K562 (cell line): Measurements from ENCODE around the gene GLIS1. TPM values are rescaled to one million over a fixed set of nuclear protein-coding genes. Genes with fewer than 3 reads are reported as not detected.
A peak's percentile ranks its signal among the peaks of the same experiment; 100 is the strongest.

Experiments
- ATAC-seq: fragments of 200-7000 bp; cut with Tn5 transposase; 3 replicates; pipeline ENCODE4 v1.9.1; 2020; ENCODE audit warnings: moderate library complexity
- BruUV-seq: library from RNA; stranded (reverse); fragments of 400-500 nt; replicated peaks from 2 replicates; lab custom pipeline; 2021; lab: Mats Ljungman, UMichigan
- CTCF ChIA-PET: fragments of 300-600 bp; formaldehyde crosslinking; extraction: SDS; loops from one replicate; lab custom pipeline; 2021; ENCODE audit warnings: low intra/inter-chr PET ratio; lab: Yijun Ruan, JAX
- POLR2A ChIA-PET: fragments of 300-600, 350-650 bp; sonication (Branson Sonifier 250); formaldehyde crosslinking; extraction: SDS; loops from one replicate; lab custom pipeline; 2021; ENCODE audit warnings: antibody characterized with exemption, inconsistent platforms; lab: Yijun Ruan, JAX
- DNase-seq, 4 experiments: peaks; one replicate each; pipeline versions ENCODE4 v3.0.0 to v3.0.0-alpha.2; 2011 to 2018; ENCODE audit warnings: low spot score in 3 of 4, mixed read lengths in 3 of 4; ENCODE audit errors: extremely low read depth in 1 of 4
- FAIRE-seq: peaks from 2 replicates; lab custom pipeline; 2011; peaks lifted over from hg19 to GRCh38; lab: Jason Lieb, UNC
- H2AFZ ChIP-seq: 2 replicates; pipeline ENCODE4 v1.6.0; 2011; ENCODE audit warnings: low read depth, low read length, control low read depth, inconsistent platforms
- H3K27ac ChIP-seq: fragments of 200-600 bp; 3 replicates; pipeline ENCODE4 v1.8.0; 2011; ENCODE audit warnings: low read depth, mild to moderate bottlenecking, control low read depth, inconsistent platforms, low read length, moderate library complexity, mixed read lengths; ENCODE audit errors: extremely low read depth
- H3K27me3 ChIP-seq, 2 experiments: fragments of 300-600 bp in 1 of 2; 2 replicates in 1 of 2; 3 replicates in 1 of 2; pipeline versions ENCODE4 v1.6.0 to v1.8.0; 2011; ENCODE audit warnings: inconsistent platforms in 2 of 2, low read length in 2 of 2, mild to moderate bottlenecking in 1 of 2, mixed read lengths in 1 of 2, moderate library complexity in 1 of 2; ENCODE audit not compliant: control insufficient read depth in 2 of 2, insufficient read depth in 2 of 2
- H3K36me3 ChIP-seq: fragments of 300-600 bp; 3 replicates; pipeline ENCODE4 v1.8.0; 2011; ENCODE audit warnings: mild to moderate bottlenecking, low read length, inconsistent platforms; ENCODE audit not compliant: control insufficient read depth, insufficient read depth
- H3K4me1 ChIP-seq, 2 experiments: fragments of 200-600 bp in 1 of 2; replicated peaks in 1 of 2; 2 replicates in 1 of 2; 3 replicates in 1 of 2; pipeline versions ENCODE4 v1.5.1 to v1.8.0; 2011; ENCODE audit warnings: inconsistent platforms in 2 of 2, low read length in 2 of 2, mild to moderate bottlenecking in 1 of 2, mixed read lengths in 1 of 2, moderate library complexity in 1 of 2; ENCODE audit not compliant: control insufficient read depth in 2 of 2, insufficient read depth in 2 of 2
- H3K4me2 ChIP-seq: 2 replicates; pipeline ENCODE4 v1.6.1; 2011; ENCODE audit warnings: low read length, control low read depth, inconsistent platforms, mixed read lengths; ENCODE audit not compliant: insufficient read depth
- H3K4me3 ChIP-seq: fragments of 200-600 bp; sonication (generic), shearing (Covaris generic); 2 replicates; pipeline ENCODE4 v1.5.1; 2016; ENCODE audit warnings: control low read depth, inconsistent platforms
- H3K79me2 ChIP-seq: fragments of 200-600 bp; 3 replicates; pipeline ENCODE4 v1.8.0; 2011; ENCODE audit warnings: low read length, inconsistent platforms; ENCODE audit not compliant: control insufficient read depth, insufficient read depth
- H3K9ac ChIP-seq, 2 experiments: 2 replicates each; pipeline versions ENCODE4 v1.6.0 to v1.6.1; 2011; ENCODE audit warnings: low read depth in 2 of 2, low read length in 2 of 2, control low read depth in 1 of 2, inconsistent platforms in 1 of 2, mild to moderate bottlenecking in 1 of 2, mixed read lengths in 1 of 2; ENCODE audit not compliant: insufficient read depth in 1 of 2
- H3K9me1 ChIP-seq: one replicate; pipeline ENCODE4 v1.6.0; 2011; ENCODE audit warnings: inconsistent platforms, mild to moderate bottlenecking, low read length, moderate library complexity; ENCODE audit not compliant: control insufficient read depth, insufficient read depth
- H3K9me3 ChIP-seq: replicated peaks from 2 replicates; pipeline ENCODE4 v1.5.1; 2011; ENCODE audit warnings: low read depth, low read length, inconsistent platforms; ENCODE audit not compliant: control insufficient read depth, insufficient read depth
- H4K20me1 ChIP-seq: replicated peaks from 2 replicates; pipeline ENCODE4 v1.6.1; 2011; ENCODE audit warnings: low read length, inconsistent platforms, mixed read lengths; ENCODE audit not compliant: control insufficient read depth, insufficient read depth
- ETV5 ChIP-seq: sonication (generic); formaldehyde crosslinking; IDR thresholded peaks from 2 replicates; pipeline ENCODE4 v1.4.0; 2020; ENCODE audit warnings: low read depth, mild to moderate bottlenecking, missing genetic modification reagents
- GATA2 ChIP-seq: sonication (generic); formaldehyde crosslinking; IDR thresholded peaks from 2 replicates; pipeline ENCODE4 v1.4.0; 2020; ENCODE audit warnings: mild to moderate bottlenecking, missing genetic modification reagents
- NCOR1 ChIP-seq: fragments of 450-650 bp; IDR thresholded peaks from 2 replicates; pipeline ENCODE4 v1.6.1; 2016; ENCODE audit warnings: mild to moderate bottlenecking, moderate library complexity
- ZNF253 ChIP-seq: fragments of 250-450 bp; sonication (Bioruptor Pico); conservative IDR thresholded peaks from 2 replicates; pipeline ENCODE4 v1.6.1; 2021; ENCODE audit warnings: mild to moderate bottlenecking
- ZNF347 ChIP-seq: fragments of 450-650 bp; formaldehyde crosslinking; IDR thresholded peaks from 2 replicates; pipeline ENCODE4 v1.4.0; 2020; ENCODE audit warnings: low read depth, mild to moderate bottlenecking, moderate library complexity
- ZNF561 ChIP-seq: fragments of 450-650 bp; formaldehyde crosslinking; conservative IDR thresholded peaks from 2 replicates; pipeline ENCODE4 v1.4.0; 2020; ENCODE audit warnings: mild to moderate bottlenecking, moderate library complexity
- ZNF707 ChIP-seq: fragments of 250-450 bp; sonication (Bioruptor Pico); conservative IDR thresholded peaks from 2 replicates; pipeline ENCODE4 v1.8.0; 2022; ENCODE audit warnings: inconsistent platforms, mild to moderate bottlenecking, moderate library complexity
- WGBS: fragments of 100-300 bp; shearing (Covaris generic); methylation state at CpG from one replicate; pipeline ENCODE4 v1.1.6; 2016; ENCODE audit warnings: low coverage, mixed read lengths; ENCODE audit not compliant: insufficient coverage; ENCODE audit errors: missing lambda C conversion rate; 5-methylcytosine and 5-hydroxymethylcytosine counted together
- in situ Hi-C: fragments of 300-500 bp; cut with MboI; formaldehyde crosslinking; loops from 4 replicates; pipeline ENCODE4 v1.15.0; 2018; ENCODE audit warnings: inconsistent platforms, mixed read lengths
- intact Hi-C: fragments of 100-400 bp; cut with micrococcal nuclease; formaldehyde crosslinking; loops from 2 replicates; pipeline ENCODE4 v1.14.2; 2022
- polyA plus RNA-seq, 8 experiments: library from polyadenylated mRNA; depleted of rRNA in 4 of 8; stranded (reverse) in 5 of 8; unstranded in 3 of 8; fragments of >200 nt; fragmentation: Nextera tagmentation in 2 of 8; fragmentation: Illumina TruSeq in 1 of 8; extraction: Ambion mirVana in 2 of 8; extraction: Trizol in 1 of 8; gene quantifications; 2 replicates each; pipeline versions ENCODE4 v1.2.1 to v1.2.3, GENCODE V29; 2011 to 2014; ENCODE audit warnings: inconsistent platforms in 1 of 8, missing spikeins in 1 of 8
- total RNA-seq, 7 experiments: library from RNA; depleted of rRNA in 6 of 7; stranded (reverse); fragments of >200 nt in 6 of 7; fragmentation: Illumina TruSeq in 2 of 7; extraction: Trizol in 2 of 7; gene quantifications; 2 replicates each; pipeline versions ENCODE4 v1.2.1 to v1.2.3, GENCODE V29; 2011 to 2021; ENCODE audit warnings: low replicate concordance in 1 of 7
- TF ChIP-seq, protein P1 (sequence below), 2 experiments: fragments of 150-350 bp in 1 of 2; IDR thresholded peaks; 2 replicates each; pipeline ENCODE4 v1.6.1; 2012 to 2016; ENCODE audit warnings: low read depth in 2 of 2, low read length in 2 of 2, mild to moderate bottlenecking in 1 of 2, moderate library complexity in 1 of 2
- TF ChIP-seq, protein P2 (sequence below): sonication (generic); formaldehyde crosslinking; IDR thresholded peaks from 2 replicates; pipeline ENCODE4 v1.8.0; 2022; ENCODE audit warnings: mild to moderate bottlenecking, missing genetic modification reagents

Gene GLIS1
- total and polyA plus RNA-seq, 9 of the 15 experiments (the other 6 are each of a cell fraction or from before 2014, with no cell fraction given): not detected

DNA sequence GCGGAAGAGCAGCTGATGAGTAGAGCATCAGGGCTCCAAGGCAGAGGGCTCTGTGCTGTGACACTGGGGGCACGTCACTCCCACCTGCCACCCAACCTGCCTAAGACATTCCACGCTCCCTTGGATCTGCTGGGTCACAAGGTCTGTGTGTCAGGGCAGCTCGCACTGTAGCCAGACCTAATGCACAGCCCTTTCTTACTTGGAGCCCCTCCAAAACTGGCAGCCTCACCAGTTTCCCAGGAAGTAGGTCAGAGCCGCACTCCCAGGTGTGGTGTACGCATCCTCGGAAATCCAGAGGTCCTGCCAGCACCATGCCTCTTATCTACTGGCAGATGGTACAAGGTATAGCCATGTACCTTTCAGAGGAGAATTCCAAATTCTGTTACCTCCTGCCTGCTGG lies 257.5 kb downstream of the GLIS1 start:
- Histone ChIP-seq H3K27ac (no peak overlapping the region), H3K4me2 (no peak overlapping the region), H2AFZ (no peak overlapping the region), H3K9me1 (no peaks in the 10 kb centered on the region), H3K36me3 (no peaks in the 10 kb centered on the region), H3K9me3 (no peaks in the 10 kb centered on the region), H3K4me1 (peaks cover 0 to 4% of the 10 kb centered on the region in 2 experiments; a peak in 1 of 5 replicates), H4K20me1 (peaks cover 12% of the 10 kb centered on the region), H3K27me3 (peaks cover 29 to 83% of the 10 kb centered on the region in 2 experiments), H3K9ac (no peak overlapping the region), H3K79me2 (no peaks in the 10 kb centered on the region), H3K4me3 (no peak overlapping the region)
- in situ Hi-C loops: no loop called here
- no peak for TF ChIP-seq ZNF707
- no peak for TF ChIP-seq NCOR1
- TF ChIP-seq ZNF253: no peak
- TF ChIP-seq GATA2 (CRISPR knock-in tag): no peak
- TF ChIP-seq ZNF347 (CRISPR knock-in tag): no peak
- no peak for TF ChIP-seq ETV5 (CRISPR knock-in tag)
- no TSS peak for BruUV-seq
- FAIRE-seq (no peak), ATAC-seq (no peak), DNase-seq (no peak)
- CTCF ChIA-PET: no interaction called here
- 4% methylated on average over 7 of the region's 7 CpGs for WGBS
- intact Hi-C loops: loop anchor here (10.0 kb wide), 1 partner anchor 463 kb away; the partner anchor contains the start of genes IFT25 and LRRC42
- POLR2A ChIA-PET: no interaction called here

DNA sequence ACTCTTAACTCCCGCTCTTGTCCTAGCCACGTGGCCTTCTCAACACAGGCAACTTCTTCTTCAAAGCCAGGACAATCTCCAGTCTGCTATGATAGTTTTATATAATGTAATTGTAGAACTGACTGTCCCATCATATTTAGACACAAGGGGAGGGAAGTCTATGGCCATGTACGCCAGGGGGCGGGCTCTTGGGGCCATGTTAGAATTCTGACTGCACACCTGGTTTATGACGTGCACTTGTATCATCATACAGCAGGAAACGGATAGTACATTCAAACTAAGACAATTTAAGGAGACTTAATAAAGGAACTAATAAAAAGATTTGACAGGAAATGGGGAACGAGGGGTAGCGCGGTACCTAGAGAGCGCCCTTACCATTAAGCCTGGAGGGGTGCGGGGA lies 258.3 kb downstream of the GLIS1 start:
- no peak overlapping the region for H3K4me3 ChIP-seq
- no peak overlapping the region for H3K9ac ChIP-seq
- H4K20me1 ChIP-seq: peaks cover 13% of the 10 kb centered on the region
- ATAC-seq (no peak), FAIRE-seq (peak; percentile 73), DNase-seq (peak in 1 of 4 experiments; percentile 11)
- intact Hi-C loops (loop anchor here (10.0 kb wide), 1 partner anchor 464 kb away; the partner anchor contains the start of genes IFT25 and LRRC42), in situ Hi-C loops (no loop called here)
- CTCF ChIA-PET: interaction anchor here (0.5 to 0.7 kb wide), 2 partner anchors 21 to 282 kb away, joined by 3 read pairs; no protein-coding TSS in a partner anchor
- POLR2A ChIA-PET: no interaction called here
- peaks cover 0 to 2% of the 10 kb centered on the region in 2 experiments; a peak in 1 of 5 replicates for H3K4me1 ChIP-seq
- H3K9me3 ChIP-seq: no peaks in the 10 kb centered on the region
- H3K9me1 ChIP-seq: no peaks in the 10 kb centered on the region
- H3K4me2 ChIP-seq: no peak overlapping the region
- no peak overlapping the region for H3K27ac ChIP-seq
- no TSS peak for BruUV-seq
- WGBS: 6% methylated on average over 11 of the region's 11 CpGs
- no peak overlapping the region for H2AFZ ChIP-seq
- no peaks in the 10 kb centered on the region for H3K36me3 ChIP-seq
- peaks cover 32 to 83% of the 10 kb centered on the region in 2 experiments for H3K27me3 ChIP-seq
- H3K79me2 ChIP-seq: no peaks in the 10 kb centered on the region
- TF ChIP-seq ZNF561 (CRISPR knock-in tag): no peak
- TF ChIP-seq, protein P1, sequence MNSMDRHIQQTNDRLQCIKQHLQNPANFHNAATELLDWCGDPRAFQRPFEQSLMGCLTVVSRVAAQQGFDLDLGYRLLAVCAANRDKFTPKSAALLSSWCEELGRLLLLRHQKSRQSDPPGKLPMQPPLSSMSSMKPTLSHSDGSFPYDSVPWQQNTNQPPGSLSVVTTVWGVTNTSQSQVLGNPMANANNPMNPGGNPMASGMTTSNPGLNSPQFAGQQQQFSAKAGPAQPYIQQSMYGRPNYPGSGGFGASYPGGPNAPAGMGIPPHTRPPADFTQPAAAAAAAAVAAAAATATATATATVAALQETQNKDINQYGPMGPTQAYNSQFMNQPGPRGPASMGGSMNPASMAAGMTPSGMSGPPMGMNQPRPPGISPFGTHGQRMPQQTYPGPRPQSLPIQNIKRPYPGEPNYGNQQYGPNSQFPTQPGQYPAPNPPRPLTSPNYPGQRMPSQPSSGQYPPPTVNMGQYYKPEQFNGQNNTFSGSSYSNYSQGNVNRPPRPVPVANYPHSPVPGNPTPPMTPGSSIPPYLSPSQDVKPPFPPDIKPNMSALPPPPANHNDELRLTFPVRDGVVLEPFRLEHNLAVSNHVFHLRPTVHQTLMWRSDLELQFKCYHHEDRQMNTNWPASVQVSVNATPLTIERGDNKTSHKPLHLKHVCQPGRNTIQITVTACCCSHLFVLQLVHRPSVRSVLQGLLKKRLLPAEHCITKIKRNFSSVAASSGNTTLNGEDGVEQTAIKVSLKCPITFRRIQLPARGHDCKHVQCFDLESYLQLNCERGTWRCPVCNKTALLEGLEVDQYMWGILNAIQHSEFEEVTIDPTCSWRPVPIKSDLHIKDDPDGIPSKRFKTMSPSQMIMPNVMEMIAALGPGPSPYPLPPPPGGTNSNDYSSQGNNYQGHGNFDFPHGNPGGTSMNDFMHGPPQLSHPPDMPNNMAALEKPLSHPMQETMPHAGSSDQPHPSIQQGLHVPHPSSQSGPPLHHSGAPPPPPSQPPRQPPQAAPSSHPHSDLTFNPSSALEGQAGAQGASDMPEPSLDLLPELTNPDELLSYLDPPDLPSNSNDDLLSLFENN (IDR thresholded peaks at IDR 0.05; ENCODE audit: low read depth in 2 of 2, low read length in 2 of 2): no peak
- TF ChIP-seq, protein P2, sequence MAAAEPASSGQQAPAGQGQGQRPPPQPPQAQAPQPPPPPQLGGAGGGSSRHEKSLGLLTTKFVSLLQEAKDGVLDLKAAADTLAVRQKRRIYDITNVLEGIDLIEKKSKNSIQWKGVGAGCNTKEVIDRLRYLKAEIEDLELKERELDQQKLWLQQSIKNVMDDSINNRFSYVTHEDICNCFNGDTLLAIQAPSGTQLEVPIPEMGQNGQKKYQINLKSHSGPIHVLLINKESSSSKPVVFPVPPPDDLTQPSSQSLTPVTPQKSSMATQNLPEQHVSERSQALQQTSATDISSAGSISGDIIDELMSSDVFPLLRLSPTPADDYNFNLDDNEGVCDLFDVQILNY: no peak
